ENCODE results near the gene COG3.

Gene COG3

DNA sequence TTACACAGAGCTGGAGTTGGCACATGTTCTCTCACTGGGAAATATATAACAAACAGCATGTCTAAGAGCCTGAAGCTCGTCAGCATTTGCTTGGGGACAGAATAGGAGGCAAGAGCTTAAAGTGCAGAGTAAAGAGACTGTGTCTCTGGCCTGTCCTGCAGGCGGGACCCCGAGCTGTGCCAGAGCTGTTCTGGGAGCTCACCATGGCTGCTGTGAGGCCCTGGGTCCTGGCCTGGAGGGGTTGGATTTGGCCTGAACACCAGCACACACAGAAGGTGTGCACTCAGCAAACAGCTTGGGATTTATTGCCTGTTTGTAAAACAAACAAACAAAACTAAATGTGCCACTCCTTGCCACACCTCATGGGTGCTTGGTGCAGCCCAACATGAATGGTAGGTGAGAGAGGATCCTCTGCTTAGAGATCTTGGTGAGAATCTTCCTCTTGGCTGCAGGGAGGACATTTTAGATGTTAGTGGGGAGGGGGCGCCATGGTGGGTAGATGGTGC lies 89.9 kb downstream of the COG3 start:
- no peak overlapping the region for H3K4me2 ChIP-seq

DNA sequence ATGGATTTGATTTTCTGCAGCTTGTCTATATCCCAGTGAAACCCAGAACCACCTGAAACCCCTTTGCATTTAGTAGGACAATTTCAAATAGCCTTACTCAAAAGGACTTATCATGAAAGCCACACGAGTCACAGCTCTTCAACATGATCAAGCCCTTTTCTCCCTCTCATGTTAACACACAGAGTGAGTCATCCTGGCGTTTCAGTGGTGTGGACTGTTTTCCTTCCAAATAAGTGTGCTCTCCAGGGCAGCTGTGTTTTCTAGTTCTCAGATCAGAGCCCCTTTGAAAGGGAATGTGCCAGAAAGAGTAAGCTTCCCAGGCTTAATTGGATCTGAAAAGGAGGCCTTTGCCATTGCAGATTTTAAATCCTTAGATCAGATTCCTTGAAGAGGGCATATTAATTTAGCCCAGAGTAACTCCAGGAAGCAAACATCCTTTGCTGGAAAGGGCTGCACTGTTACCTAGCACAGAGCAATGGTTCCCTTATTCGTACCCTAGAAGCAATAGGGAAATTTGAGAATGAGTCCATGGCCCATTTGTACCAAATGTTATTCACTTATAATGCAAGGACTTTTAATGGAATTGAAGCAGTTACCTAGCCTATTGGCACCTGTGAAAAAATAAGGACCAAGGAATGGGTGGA lies 99.5 kb downstream of the COG3 start:
- H3K4me2 ChIP-seq = no peak overlapping the region

More for the DNA sequence above, 89.9 kb downstream of the COG3 start:
- H3K27ac ChIP-seq = no peak overlapping the region
- no peaks in the 10 kb centered on the region for H3K36me3 ChIP-seq (ENCODE audit: insufficient read depth)
- no peak overlapping the region for H3K4me3 ChIP-seq (IDR thresholded peaks at IDR 0.05; ENCODE audit: insufficient read depth, low read depth, low read length)
- no peaks in the 10 kb centered on the region for H3K79me2 ChIP-seq (ENCODE audit: insufficient read depth, low read depth)
- H3K9ac ChIP-seq = no peak overlapping the region
- no peaks in the 10 kb centered on the region for H3K27me3 ChIP-seq (ENCODE audit: insufficient read depth, low read depth)
- no peaks in the 10 kb centered on the region for H4K20me1 ChIP-seq (ENCODE audit: insufficient read depth)
- H3K4me1 ChIP-seq (ENCODE audit: low read depth, poor library complexity, severe bottlenecking) = no peaks in the 10 kb centered on the region
- no peak overlapping the region for H2AFZ ChIP-seq (ENCODE audit: low read depth)
- TF ChIP-seq, protein P1, sequence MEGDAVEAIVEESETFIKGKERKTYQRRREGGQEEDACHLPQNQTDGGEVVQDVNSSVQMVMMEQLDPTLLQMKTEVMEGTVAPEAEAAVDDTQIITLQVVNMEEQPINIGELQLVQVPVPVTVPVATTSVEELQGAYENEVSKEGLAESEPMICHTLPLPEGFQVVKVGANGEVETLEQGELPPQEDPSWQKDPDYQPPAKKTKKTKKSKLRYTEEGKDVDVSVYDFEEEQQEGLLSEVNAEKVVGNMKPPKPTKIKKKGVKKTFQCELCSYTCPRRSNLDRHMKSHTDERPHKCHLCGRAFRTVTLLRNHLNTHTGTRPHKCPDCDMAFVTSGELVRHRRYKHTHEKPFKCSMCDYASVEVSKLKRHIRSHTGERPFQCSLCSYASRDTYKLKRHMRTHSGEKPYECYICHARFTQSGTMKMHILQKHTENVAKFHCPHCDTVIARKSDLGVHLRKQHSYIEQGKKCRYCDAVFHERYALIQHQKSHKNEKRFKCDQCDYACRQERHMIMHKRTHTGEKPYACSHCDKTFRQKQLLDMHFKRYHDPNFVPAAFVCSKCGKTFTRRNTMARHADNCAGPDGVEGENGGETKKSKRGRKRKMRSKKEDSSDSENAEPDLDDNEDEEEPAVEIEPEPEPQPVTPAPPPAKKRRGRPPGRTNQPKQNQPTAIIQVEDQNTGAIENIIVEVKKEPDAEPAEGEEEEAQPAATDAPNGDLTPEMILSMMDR (conservative IDR thresholded peaks at IDR 0.05; ENCODE audit: low read depth, low read length) = no peak

DNA sequence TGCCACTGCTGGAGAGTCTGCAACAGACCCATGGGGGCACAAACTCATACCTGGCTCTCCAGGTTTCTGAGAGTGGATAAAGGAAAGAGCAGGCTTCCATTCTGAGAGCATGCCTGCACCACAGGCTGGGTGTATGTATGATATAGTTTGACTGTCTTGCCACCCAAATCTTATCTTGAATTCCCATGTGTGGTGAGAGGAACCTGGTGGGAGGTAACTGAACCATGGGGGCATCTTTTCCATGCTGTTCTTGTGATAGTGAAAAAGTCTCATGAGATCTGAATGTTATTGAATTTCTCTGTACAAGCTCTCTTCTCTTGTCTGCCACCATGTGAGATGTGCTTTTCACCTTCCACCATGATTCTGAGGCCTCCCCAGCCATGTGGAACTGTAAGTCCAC lies 100.6 kb downstream of the COG3 start:
- no peaks in the 10 kb centered on the region for H4K20me1 ChIP-seq (ENCODE audit: insufficient read depth)
- H3K79me2 ChIP-seq (ENCODE audit: insufficient read depth, low read depth) = no peaks in the 10 kb centered on the region
- no peak overlapping the region for H3K9ac ChIP-seq
- TF ChIP-seq, protein P1 (conservative IDR thresholded peaks at IDR 0.05; ENCODE audit: low read depth, low read length) = no peak
- no peak overlapping the region for H3K4me2 ChIP-seq
- no peaks in the 10 kb centered on the region for H3K27me3 ChIP-seq (ENCODE audit: insufficient read depth, low read depth)
- H3K27ac ChIP-seq = no peak overlapping the region
- H3K4me1 ChIP-seq (ENCODE audit: low read depth, poor library complexity, severe bottlenecking) = no peaks in the 10 kb centered on the region
- no peak overlapping the region for H2AFZ ChIP-seq (ENCODE audit: low read depth)
- no peak overlapping the region for H3K4me3 ChIP-seq (IDR thresholded peaks at IDR 0.05; ENCODE audit: insufficient read depth, low read depth, low read length)
- no peaks in the 10 kb centered on the region for H3K36me3 ChIP-seq (ENCODE audit: insufficient read depth)

More for the DNA sequence above, 99.5 kb downstream of the COG3 start:
- Histone ChIP-seq H2AFZ (ENCODE audit: low read depth) (no peak overlapping the region), H3K79me2 (ENCODE audit: insufficient read depth, low read depth) (no peaks in the 10 kb centered on the region), H3K4me3 (IDR thresholded peaks at IDR 0.05; ENCODE audit: insufficient read depth, low read depth, low read length) (no peak overlapping the region), H3K27me3 (ENCODE audit: insufficient read depth, low read depth) (no peaks in the 10 kb centered on the region), H4K20me1 (ENCODE audit: insufficient read depth) (no peaks in the 10 kb centered on the region), H3K36me3 (ENCODE audit: insufficient read depth) (no peaks in the 10 kb centered on the region), H3K4me1 (ENCODE audit: low read depth, poor library complexity, severe bottlenecking) (no peaks in the 10 kb centered on the region), H3K27ac (no peak overlapping the region), H3K9ac (no peak overlapping the region)
- TF ChIP-seq, protein P1 (conservative IDR thresholded peaks at IDR 0.05; ENCODE audit: low read depth, low read length) = no peak

DNA sequence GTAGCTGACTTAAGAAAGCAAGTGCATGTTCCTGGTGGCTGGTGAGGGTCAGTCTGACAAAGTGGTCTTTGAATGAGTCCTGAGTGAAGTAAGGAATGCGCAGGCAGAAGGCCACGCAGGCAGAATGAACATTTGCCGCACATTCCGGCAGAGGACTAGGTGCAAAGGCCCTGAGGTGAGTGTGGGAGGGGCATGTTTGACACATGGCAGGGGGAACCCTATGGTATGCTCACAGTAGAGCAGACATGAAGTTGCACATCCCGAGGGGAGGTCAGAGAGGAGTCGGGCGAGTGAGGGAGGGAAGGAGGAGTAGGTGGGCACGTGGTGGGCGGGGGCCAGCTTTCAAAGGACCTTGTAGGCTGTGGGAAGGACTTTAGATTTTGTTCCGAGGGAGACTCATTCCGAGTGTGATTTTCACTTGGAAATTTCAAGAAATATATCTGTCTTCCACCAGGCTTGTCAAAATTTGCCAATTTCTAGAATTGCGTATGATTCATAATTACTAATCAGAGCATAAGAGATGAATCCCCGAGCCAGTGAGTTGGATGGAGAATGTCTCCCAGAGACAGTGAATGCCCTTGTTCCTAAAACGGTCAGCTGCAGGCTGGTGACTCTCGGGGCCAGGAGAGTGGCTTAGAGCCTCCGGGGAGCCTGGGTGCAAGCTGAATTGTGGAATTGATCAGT lies 110.5 kb downstream of the COG3 start:
- Histone ChIP-seq H3K27me3 (ENCODE audit: insufficient read depth, low read depth) (no peaks in the 10 kb centered on the region), H3K79me2 (ENCODE audit: insufficient read depth, low read depth) (no peaks in the 10 kb centered on the region), H3K9ac (no peak overlapping the region), H2AFZ (ENCODE audit: low read depth) (no peak overlapping the region), H3K27ac (no peak overlapping the region), H4K20me1 (ENCODE audit: insufficient read depth) (no peaks in the 10 kb centered on the region), H3K4me1 (ENCODE audit: low read depth, poor library complexity, severe bottlenecking) (no peaks in the 10 kb centered on the region), H3K4me2 (no peak overlapping the region), H3K36me3 (ENCODE audit: insufficient read depth) (no peaks in the 10 kb centered on the region), H3K4me3 (IDR thresholded peaks at IDR 0.05; ENCODE audit: insufficient read depth, low read depth, low read length) (no peak overlapping the region)
- TF ChIP-seq, protein P1 (conservative IDR thresholded peaks at IDR 0.05; ENCODE audit: low read depth, low read length) = no peak
